ENCODE measurements around the gene MERTK.

DNA sequence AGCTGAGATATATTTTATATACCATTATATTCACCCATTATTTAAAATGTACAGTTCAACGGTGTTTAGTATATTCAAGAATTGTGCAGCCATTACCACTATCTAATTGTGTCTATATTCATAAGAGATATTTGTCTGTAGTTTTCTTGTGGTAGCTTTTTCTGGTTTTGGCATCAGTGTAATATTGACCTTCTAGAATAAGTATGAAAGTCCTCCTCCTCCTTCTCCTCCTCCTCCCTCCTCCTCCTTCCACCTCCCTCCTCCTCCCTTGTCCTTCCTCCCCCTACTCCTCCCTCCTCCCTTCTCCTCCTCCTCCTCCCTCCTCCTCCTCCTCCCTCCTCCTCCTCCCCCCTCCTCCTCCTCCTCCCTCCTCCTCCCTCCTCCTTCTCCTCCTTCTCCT lies 72.0 kb downstream of the MERTK start:
- TF ChIP-seq, protein P1, sequence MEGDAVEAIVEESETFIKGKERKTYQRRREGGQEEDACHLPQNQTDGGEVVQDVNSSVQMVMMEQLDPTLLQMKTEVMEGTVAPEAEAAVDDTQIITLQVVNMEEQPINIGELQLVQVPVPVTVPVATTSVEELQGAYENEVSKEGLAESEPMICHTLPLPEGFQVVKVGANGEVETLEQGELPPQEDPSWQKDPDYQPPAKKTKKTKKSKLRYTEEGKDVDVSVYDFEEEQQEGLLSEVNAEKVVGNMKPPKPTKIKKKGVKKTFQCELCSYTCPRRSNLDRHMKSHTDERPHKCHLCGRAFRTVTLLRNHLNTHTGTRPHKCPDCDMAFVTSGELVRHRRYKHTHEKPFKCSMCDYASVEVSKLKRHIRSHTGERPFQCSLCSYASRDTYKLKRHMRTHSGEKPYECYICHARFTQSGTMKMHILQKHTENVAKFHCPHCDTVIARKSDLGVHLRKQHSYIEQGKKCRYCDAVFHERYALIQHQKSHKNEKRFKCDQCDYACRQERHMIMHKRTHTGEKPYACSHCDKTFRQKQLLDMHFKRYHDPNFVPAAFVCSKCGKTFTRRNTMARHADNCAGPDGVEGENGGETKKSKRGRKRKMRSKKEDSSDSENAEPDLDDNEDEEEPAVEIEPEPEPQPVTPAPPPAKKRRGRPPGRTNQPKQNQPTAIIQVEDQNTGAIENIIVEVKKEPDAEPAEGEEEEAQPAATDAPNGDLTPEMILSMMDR (conservative IDR thresholded peaks at IDR 0.05; ENCODE audit: low read depth, low read length) = no peak
- TF ChIP-seq EZH2phosphoT487 (IDR thresholded peaks at IDR 0.05; ENCODE audit: borderline replicate concordance, low read length) = no peak
